Right lobe of liver (tissue), 4 donors: Measurements from ENCODE around the gene RNF150.

Experiments
- CTCF ChIP-seq, 4 donors: fragments of 200-600 bp in 3 of 4; fragments of 450-650 bp in 1 of 4; IDR thresholded peaks; one replicate each; pipeline versions ENCODE4 v1.5.1 to v1.8.0; 2016 to 2022; ENCODE audit warnings: antibody characterized with exemption in 4 of 4, mild to moderate bottlenecking in 2 of 4
- POLR2A ChIP-seq: fragments of 450-650 bp; IDR thresholded peaks from one replicate; pipeline ENCODE4 v1.6.1; 2017; ENCODE audit warnings: antibody characterized with exemption, mild to moderate bottlenecking
- donor health status: DM: no; HTN: no; CAD: no.
- donor health status: DM: no; HTN: no; CAD: no.
- donor health status: DM: no; HTN: yes; CAD: no.

- TF ChIP-seq CTCF (IDR thresholded peaks at IDR 0.05) (no peak), POLR2A (no peak)
Measured at GRCh38 chr4:141035920-141036319, 97.3 kb downstream of the RNF150 start.
